Cerebellar nuclear complex (tissue), 1 donor: ENCODE data around the gene COP1.

Experiments
- DNase-seq, 2 experiments: peaks; one replicate each; lab custom pipeline; 2025; lab: John Stamatoyannopoulos, UW

Gene COP1

GRCh38 chr1:176199707-176200106 lies 7.4 kb downstream of the COP1 start:
- no peak for DNase-seq

GRCh38 chr1:176198413-176198812 lies 8.7 kb downstream of the COP1 start:
- DNase-seq = no peak

- no peak for DNase-seq
Observed at GRCh38 chr1:176196728-176197127, 10.4 kb downstream of the COP1 start.

- DNase-seq = no peak
Observed at GRCh38 chr1:176195547-176195946, 11.5 kb downstream of the COP1 start.

GRCh38 chr1:176193663-176194062 lies 13.4 kb downstream of the COP1 start:
- no peak for DNase-seq

GRCh38 chr1:176193023-176193422 lies 14.1 kb downstream of the COP1 start:
- no peak for DNase-seq

- DNase-seq = no peak
Observed at GRCh38 chr1:176188604-176189003, 18.5 kb downstream of the COP1 start.

GRCh38 chr1:176187001-176187400 lies 20.1 kb downstream of the COP1 start:
- DNase-seq = no peak

DNA sequence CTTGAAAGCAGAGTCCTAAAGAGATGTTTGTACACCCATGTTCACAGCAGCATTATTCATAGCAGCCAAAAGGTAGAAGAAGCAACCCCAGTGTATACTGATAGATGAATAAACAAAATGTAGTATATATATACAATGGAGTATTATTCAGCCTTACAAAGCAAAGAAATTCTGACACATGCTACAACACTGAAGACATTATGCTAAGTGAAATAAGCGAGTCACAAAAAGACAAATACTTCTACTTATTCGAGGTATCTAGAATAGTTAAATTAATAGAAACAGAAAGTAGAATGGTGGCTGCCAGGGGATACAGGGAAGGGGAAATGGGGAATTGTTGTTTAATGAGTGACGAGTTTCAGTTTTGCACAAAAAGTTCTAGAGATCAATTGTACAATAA lies 23.5 kb downstream of the COP1 start:
- no peak for DNase-seq

DNA sequence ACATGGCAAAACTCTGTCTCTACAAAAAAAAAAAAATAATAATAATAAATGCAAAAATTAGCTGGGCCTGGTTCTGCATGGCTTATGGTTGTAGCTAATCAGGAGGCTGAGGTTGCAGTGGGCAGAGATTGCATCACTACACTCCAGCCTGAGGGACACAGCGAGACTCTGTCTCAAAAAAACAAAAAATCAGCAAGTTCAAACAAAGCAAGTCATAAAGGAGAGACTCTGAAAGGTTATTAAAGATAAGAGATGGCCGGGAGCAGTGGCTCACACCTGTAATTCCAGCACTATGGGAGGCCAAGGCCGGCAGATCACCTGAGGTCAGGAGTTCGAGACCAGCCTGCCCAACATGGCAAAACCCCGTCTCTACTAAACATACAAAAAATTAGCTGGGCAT lies 28.8 kb downstream of the COP1 start:
- no peak for DNase-seq

DNA sequence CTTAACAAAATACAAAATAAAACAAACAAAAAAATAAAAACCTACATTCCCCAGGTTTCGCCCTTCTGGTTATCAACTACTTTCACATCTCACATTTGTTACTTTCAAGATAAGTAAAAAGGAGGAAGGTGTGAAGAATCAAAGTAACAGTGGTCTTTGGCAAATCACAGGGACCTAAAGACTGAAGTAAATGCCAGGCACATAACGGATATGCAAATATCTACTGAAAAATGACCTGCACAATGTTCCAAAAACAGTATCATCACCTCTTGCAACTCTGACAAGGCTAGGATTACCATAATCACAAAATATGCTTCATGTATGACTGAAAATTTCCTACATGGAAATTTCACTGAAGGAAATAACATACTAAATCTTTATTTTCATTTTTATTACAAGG lies 29.3 kb downstream of the COP1 start:
- no peak for DNase-seq

- DNase-seq = no peak
Observed at GRCh38 chr1:176174108-176174507, 33.0 kb downstream of the COP1 start.

DNA sequence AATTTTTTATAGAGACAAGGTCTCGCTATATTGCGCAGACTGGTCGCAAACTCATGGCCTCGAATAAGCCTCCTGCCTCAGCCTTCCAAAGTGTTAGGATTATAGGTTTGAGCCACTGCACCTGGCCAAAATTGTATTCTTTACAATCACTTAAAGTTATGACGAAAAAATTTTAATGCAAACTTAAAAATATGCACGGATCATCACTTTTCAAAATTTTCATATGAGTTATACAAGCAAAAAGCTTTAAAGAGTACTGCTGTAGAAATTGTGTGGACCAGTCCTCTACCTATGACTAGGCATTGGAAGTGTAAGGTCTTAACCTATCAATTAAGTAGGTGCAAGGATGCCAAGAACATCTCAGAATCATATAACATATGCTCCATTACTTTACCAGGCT lies 34.9 kb downstream of the COP1 start:
- no peak for DNase-seq

DNA sequence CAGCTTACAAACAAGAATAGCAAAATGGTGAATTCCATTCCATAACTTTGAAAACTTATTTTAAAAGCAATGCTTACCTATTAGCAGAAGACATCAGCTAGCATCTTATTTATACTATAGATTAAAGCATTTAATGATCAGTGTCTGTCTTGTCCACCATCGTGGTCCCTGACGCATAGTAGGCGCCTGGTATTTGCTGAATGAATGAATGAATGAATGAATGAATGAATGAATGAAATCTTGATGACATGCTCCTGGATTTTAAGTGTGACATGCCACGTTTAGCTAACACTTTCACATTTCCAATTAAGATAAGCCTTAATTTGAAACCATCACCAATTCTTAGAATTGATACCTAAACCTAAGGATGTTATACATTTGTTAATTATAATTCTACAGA lies 39.9 kb downstream of the COP1 start:
- DNase-seq = no peak

DNA sequence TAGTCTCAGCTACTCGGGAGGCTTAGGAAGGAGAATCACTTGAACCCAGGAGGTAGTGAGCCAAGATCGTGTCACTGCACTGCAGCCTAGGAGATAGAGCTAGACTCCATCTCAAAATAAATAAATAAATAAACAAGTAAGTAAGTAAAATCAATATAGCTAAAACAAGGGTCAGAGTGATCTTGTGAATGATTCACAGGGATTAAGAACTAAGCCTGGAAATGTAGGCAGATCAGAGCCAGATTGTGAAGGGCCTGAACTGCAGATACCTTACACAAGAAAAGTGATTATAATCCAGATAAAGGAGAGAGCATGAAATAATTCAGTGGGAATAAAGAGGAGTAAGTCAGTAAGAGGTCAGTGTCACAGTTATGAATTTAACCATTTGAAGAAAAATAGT lies 41.5 kb downstream of the COP1 start:
- DNase-seq = no peak

DNA sequence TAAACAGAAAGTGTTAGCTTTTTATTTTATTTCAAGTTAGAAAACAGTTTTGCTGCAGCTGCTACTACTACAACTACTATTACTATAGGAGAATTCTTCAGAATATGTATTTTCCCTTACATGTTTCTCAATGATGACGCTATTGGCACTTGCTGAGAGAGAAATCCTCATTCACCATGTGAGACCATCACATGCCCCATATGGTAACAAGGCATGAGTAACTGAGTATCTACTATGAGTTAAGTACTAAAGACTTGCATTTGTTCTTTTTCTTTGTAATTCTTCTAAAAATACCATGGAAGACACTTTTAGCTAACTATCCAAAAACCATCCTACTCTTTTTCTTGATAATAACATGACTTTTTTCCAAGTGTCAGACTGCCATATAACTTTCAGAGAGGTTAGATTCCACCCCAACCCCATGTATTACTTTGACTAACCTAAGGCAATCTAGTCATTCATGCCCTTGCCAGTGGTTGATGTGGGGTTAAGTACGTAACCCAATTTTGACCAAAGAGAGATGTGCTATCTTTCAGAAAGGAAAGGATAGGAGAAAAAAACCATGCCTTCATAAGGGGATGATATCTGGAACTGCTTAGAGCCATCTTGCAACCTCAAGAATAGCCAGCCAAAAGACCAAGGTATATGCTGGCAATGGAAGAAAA lies 42.9 kb downstream of the COP1 start:
- DNase-seq = no peak

GRCh38 chr1:176159993-176160392 lies 47.1 kb downstream of the COP1 start:
- no peak for DNase-seq

- DNase-seq = no peak
Observed at GRCh38 chr1:176157995-176158394, 49.1 kb downstream of the COP1 start.

DNA sequence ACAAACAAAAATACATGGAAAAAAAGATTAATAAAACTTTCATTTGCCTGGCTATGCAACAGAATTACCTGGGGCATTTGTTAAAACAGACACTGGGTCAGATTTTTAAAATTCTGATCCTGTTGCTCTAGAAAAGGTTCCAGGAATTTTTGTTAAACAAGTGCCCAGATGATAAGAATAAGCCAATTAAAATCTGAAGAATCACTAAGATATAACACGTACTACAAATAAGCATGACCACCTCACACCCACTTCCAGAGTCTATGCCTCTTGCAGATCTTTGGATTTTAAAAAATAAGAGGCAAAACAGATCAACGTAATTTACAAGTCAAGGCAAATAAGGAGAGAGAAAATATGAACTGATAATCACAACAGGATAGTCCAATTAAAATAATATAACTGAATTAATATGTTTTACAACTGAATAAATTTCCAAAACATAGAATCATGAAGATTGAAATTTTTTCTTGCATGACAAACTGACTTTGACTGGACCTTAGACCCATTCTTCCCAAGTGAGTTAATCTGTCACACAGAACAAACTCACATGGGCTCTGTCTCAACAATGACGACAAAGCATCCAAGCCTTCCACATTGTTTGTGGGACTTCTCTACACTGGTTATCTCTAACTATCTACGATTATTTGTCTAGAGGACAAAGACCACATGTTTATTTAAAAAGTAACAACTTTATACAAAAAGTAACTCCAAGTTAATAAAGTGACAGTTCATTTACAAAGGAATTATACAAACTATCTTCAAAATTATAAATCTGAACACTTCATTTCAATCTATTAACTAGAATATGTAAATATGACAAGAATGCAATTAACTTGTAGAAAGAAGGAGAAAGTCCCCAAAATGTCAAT lies 56.9 kb downstream of the COP1 start:
- no peak for DNase-seq

DNA sequence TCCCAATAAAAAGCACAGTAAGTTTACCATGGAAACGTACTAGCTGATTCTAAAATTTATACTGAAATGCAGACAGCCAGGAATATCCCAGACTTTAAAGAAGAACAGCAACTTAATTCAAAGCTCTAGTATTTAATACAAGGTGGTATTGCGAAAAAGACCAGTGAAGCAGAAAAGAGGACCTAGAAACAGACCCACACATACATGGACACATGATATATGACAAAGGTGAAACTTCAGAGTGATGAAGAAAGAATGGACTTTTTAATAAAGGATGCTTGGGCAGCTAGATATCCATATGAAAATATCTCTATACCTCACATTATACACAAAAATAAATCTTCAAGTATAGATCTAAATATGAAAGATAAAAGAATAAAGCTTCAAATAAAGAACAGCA lies 62.6 kb downstream of the COP1 start:
- DNase-seq = no peak

DNA sequence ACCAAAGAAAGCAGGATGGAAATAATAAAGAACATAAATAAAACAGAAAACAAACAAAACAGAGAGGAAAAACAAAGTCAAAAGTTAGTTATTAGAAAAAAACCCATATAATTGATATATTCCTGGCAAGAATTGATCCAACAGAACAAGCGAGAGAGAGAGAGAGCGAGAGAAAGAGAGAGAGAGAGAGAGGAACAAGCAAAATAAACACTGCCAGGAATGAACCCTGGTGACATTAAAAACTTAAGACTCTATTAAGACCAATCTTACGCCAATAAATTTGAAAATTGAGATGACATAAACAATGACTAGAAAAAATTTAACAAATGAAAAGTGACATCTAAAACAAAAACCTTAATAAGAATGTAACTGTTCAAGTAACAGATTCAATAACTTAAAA lies 64.1 kb downstream of the COP1 start:
- no peak for DNase-seq

GRCh38 chr1:176141449-176141848 lies 65.6 kb downstream of the COP1 start:
- no peak for DNase-seq

GRCh38 chr1:176136891-176137290 lies 70.2 kb downstream of the COP1 start:
- no peak for DNase-seq

DNA sequence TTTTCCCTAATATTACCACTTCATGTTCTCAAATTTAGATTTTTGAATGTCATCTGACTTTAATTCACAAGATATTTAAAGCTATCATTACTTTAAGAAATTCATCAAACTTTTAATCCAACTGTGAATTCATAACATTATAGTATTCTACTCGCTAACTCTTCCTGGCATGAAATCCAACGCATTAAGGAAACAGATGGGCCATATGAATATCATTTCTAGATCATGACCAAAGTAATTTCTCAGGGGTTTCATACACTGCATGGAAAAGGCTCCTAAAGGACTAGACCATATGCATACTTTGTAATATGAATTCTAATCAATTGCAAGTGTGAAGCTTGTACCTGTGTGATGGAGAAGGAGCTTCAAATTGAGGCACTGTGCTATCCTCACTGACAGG lies 72.4 kb downstream of the COP1 start:
- DNase-seq = no peak
